ENCODE results near the gene TIMELESS. TPM values are rescaled to one million over a fixed set of nuclear protein-coding genes. Genes with fewer than 3 reads are reported as not detected.
A peak's percentile ranks its signal among the peaks of the same experiment; 100 is the strongest.

Gene TIMELESS
- total RNA-seq, 1 experiment from 2014 or later = 71.4 TPM

DNA sequence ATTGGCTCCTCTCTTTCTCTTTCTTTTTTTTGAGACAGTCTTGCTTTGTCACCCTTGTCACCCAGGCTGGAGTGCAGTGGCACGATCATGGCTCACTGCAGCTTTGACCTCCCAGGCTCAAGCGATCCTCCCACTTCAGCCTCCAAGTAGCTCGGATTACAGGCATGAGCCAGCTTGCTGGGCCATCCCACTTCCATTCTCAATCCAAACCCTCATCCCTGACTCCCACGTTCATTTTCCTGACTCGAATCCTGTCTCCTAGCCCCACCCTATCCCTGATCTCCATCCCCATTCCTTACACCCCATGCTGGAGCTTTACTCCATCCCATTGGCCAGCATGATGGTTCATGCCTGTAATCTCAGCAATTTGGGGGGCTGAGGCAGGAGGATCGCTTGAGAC, 26.9 kb upstream of the TIMELESS start:
- BruUV-seq (replicated peaks) = no TSS peak
- no peaks in the 10 kb centered on the region for H3K9me3 ChIP-seq (ENCODE audit: low read depth, low read length, poor library complexity, severe bottlenecking)
- no peaks in the 10 kb centered on the region for H3K36me3 ChIP-seq (ENCODE audit: insufficient read depth, low read length, poor library complexity, severe bottlenecking)
- CTCF ChIA-PET = no interaction called here
- H3K27me3 ChIP-seq (replicated peaks; ENCODE audit: insufficient read depth, low read depth, low read length, poor library complexity) = no peaks in the 10 kb centered on the region
- TF ChIP-seq, protein P1, sequence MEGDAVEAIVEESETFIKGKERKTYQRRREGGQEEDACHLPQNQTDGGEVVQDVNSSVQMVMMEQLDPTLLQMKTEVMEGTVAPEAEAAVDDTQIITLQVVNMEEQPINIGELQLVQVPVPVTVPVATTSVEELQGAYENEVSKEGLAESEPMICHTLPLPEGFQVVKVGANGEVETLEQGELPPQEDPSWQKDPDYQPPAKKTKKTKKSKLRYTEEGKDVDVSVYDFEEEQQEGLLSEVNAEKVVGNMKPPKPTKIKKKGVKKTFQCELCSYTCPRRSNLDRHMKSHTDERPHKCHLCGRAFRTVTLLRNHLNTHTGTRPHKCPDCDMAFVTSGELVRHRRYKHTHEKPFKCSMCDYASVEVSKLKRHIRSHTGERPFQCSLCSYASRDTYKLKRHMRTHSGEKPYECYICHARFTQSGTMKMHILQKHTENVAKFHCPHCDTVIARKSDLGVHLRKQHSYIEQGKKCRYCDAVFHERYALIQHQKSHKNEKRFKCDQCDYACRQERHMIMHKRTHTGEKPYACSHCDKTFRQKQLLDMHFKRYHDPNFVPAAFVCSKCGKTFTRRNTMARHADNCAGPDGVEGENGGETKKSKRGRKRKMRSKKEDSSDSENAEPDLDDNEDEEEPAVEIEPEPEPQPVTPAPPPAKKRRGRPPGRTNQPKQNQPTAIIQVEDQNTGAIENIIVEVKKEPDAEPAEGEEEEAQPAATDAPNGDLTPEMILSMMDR (conservative IDR thresholded peaks at IDR 0.05; ENCODE audit: low read depth, low read length) = no peak
- no peak for TF ChIP-seq EZH2 (IDR thresholded peaks at IDR 0.05; ENCODE audit: borderline replicate concordance, low read depth, low read length, poor library complexity, severe bottlenecking)
- H3K4me3 ChIP-seq (ENCODE audit: low read depth, low read length, poor library complexity, severe bottlenecking) = no peak overlapping the region
- no peaks in the 10 kb centered on the region for H3K4me1 ChIP-seq (ENCODE audit: insufficient read depth, low read length, poor library complexity, severe bottlenecking)
- intact Hi-C loops (cut with micrococcal nuclease; ENCODE audit: unreplicated experiment) = no loop called here
- H3K27ac ChIP-seq (ENCODE audit: low read depth, low read length, poor library complexity, severe bottlenecking) = no peak overlapping the region
- no peak for DNase-seq (ENCODE audit: low spot score)
- POLR2A ChIA-PET (ENCODE audit: low non-redundant PET) = no interaction called here

- TF ChIP-seq EZH2 (IDR thresholded peaks at IDR 0.05; ENCODE audit: borderline replicate concordance, low read depth, low read length, poor library complexity, severe bottlenecking) = no peak
- TF ChIP-seq, protein P1 (conservative IDR thresholded peaks at IDR 0.05; ENCODE audit: low read depth, low read length) = no peak
- H3K9me3 ChIP-seq (ENCODE audit: low read depth, low read length, poor library complexity, severe bottlenecking) = no peaks in the 10 kb centered on the region
- no peaks in the 10 kb centered on the region for H3K36me3 ChIP-seq (ENCODE audit: insufficient read depth, low read length, poor library complexity, severe bottlenecking)
- peaks cover 3% of the 10 kb centered on the region for H3K4me1 ChIP-seq (ENCODE audit: insufficient read depth, low read length, poor library complexity, severe bottlenecking)
- intact Hi-C loops (cut with micrococcal nuclease; ENCODE audit: unreplicated experiment) = no loop called here
- no peaks in the 10 kb centered on the region for H3K27me3 ChIP-seq (replicated peaks; ENCODE audit: insufficient read depth, low read depth, low read length, poor library complexity)
- no TSS peak for BruUV-seq (replicated peaks)
- H3K4me3 ChIP-seq (ENCODE audit: low read depth, low read length, poor library complexity, severe bottlenecking) = no peak overlapping the region
- H3K27ac ChIP-seq (ENCODE audit: low read depth, low read length, poor library complexity, severe bottlenecking) = no peak overlapping the region
- no peak for DNase-seq (ENCODE audit: low spot score)
- POLR2A ChIA-PET (ENCODE audit: low non-redundant PET) = interaction anchor here (0.6 to 0.7 kb wide), 3 partner anchors 11 to 887 kb away, joined by 3 to 8 read pairs (median 3); no protein-coding TSS in a partner anchor
- CTCF ChIA-PET = interaction anchor here (0.6 kb wide), 1 partner anchor 251 kb away, joined by 4 read pairs; no protein-coding TSS in a partner anchor
Measured at GRCh38 chr12:56474389-56474788, 25.2 kb upstream of the TIMELESS start.

DNA sequence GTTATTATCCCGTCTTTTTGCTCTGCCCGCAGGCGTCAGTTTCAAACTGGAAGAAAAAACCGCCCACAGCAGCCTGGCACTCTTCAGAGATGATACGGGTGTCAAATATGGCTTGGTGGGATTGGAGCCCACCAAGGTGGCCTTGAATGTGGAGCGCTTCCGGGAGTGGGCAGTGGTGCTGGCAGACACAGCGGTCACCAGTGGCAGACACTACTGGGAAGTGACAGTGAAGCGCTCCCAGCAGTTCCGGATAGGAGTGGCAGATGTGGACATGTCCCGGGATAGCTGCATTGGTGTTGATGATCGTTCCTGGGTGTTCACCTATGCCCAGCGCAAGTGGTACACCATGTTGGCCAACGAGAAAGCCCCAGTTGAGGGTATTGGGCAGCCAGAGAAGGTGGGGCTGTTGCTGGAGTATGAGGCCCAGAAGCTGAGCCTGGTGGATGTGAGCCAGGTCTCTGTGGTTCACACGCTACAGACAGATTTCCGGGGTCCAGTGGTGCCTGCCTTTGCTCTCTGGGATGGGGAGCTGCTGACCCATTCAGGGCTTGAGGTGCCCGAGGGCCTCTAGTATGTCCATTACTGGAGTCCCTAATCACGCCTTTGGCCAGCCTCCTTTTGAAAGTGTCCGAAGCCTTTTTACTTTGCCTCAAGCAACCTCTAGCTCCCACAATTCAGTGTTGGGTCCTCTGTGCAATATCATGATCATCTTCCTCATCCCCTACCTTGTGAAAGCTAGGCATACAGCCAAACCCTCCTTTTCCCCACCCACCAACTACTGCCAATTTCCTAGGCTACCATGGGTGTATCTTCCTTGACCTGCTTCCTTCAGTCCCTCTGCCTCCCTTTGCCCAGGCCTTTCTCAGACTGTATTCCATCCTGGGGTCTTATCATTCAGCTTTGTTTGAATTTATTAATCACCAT, 20.0 kb upstream of the TIMELESS start:
- no TSS peak for BruUV-seq (replicated peaks)
- Histone ChIP-seq H3K36me3 (ENCODE audit: insufficient read depth, low read length, poor library complexity, severe bottlenecking) (no peaks in the 10 kb centered on the region), H3K4me1 (ENCODE audit: insufficient read depth, low read length, poor library complexity, severe bottlenecking) (peaks cover 7% of the 10 kb centered on the region), H3K27me3 (replicated peaks; ENCODE audit: insufficient read depth, low read depth, low read length, poor library complexity) (no peaks in the 10 kb centered on the region), H3K4me3 (ENCODE audit: low read depth, low read length, poor library complexity, severe bottlenecking) (peak overlapping the region; percentile 76), H3K27ac (ENCODE audit: low read depth, low read length, poor library complexity, severe bottlenecking) (peak overlapping the region; percentile 94), H3K9me3 (ENCODE audit: low read depth, low read length, poor library complexity, severe bottlenecking) (no peaks in the 10 kb centered on the region)
- intact Hi-C loops (cut with micrococcal nuclease; ENCODE audit: unreplicated experiment) = no loop called here
- peak; percentile 15 for DNase-seq (ENCODE audit: low spot score)
- ChIA-PET POLR2A (ENCODE audit: low non-redundant PET) (no interaction called here), CTCF (no interaction called here)
- no peak for TF ChIP-seq EZH2 (IDR thresholded peaks at IDR 0.05; ENCODE audit: borderline replicate concordance, low read depth, low read length, poor library complexity, severe bottlenecking)
- TF ChIP-seq, protein P1 (conservative IDR thresholded peaks at IDR 0.05; ENCODE audit: low read depth, low read length) = no peak

Data from A673 (cell line).